Progenitor cell of endocrine pancreas (in vitro differentiated cells): ENCODE results near the gene SEC14L1. TPM values are rescaled to one million over a fixed set of nuclear protein-coding genes. Genes with fewer than 3 reads are reported as not detected.
"Not testable (repeated sequence)": the region's sequence is repeated elsewhere in the genome, so short reads cannot be mapped to it uniquely, and the experiment has no call there.

Experiments used
- DNase-seq: peaks from one replicate; pipeline ENCODE4 v3.0.0; 2021; ENCODE audit warnings: low spot score; ENCODE audit not compliant: unreplicated experiment
- H3K27ac Mint-ChIP-seq: 2 replicates; pipeline ENCODE4 v1.8.0; 2021; ENCODE audit warnings: mild to moderate bottlenecking, moderate library complexity, mixed read lengths
- H3K27me3 Mint-ChIP-seq: 2 replicates; pipeline ENCODE4 v1.8.0; 2021; ENCODE audit warnings: mixed read lengths
- H3K36me3 Mint-ChIP-seq: 2 replicates; pipeline ENCODE4 v1.8.0; 2022; ENCODE audit warnings: mixed read lengths; ENCODE audit not compliant: insufficient read depth
- H3K4me1 Mint-ChIP-seq: 2 replicates; pipeline ENCODE4 v1.8.0; 2021; ENCODE audit warnings: low read depth, mixed read lengths
- H3K4me3 Mint-ChIP-seq: 2 replicates; pipeline ENCODE4 v1.8.0; 2021; ENCODE audit warnings: low read depth, mild to moderate bottlenecking, moderate library complexity, mixed read lengths
- H3K9me3 Mint-ChIP-seq: 2 replicates; pipeline ENCODE4 v1.8.0; 2021; ENCODE audit warnings: low read depth, mixed read lengths
- total RNA-seq: library from RNA; stranded (reverse); gene quantifications from 2 replicates; pipeline ENCODE4 v1.2.1, GENCODE V29; 2021
- TF ChIP-seq, protein P1 (sequence below): fragments of 200-600 bp; sonication (generic); IDR thresholded peaks from one replicate; pipeline ENCODE4 v1.5.0; 2021; ENCODE audit warnings: antibody characterized with exemption, mild to moderate bottlenecking; ENCODE audit not compliant: unreplicated experiment

Gene SEC14L1
- total RNA-seq, 1 donor from 2014 or later: 90.8 TPM

DNA sequence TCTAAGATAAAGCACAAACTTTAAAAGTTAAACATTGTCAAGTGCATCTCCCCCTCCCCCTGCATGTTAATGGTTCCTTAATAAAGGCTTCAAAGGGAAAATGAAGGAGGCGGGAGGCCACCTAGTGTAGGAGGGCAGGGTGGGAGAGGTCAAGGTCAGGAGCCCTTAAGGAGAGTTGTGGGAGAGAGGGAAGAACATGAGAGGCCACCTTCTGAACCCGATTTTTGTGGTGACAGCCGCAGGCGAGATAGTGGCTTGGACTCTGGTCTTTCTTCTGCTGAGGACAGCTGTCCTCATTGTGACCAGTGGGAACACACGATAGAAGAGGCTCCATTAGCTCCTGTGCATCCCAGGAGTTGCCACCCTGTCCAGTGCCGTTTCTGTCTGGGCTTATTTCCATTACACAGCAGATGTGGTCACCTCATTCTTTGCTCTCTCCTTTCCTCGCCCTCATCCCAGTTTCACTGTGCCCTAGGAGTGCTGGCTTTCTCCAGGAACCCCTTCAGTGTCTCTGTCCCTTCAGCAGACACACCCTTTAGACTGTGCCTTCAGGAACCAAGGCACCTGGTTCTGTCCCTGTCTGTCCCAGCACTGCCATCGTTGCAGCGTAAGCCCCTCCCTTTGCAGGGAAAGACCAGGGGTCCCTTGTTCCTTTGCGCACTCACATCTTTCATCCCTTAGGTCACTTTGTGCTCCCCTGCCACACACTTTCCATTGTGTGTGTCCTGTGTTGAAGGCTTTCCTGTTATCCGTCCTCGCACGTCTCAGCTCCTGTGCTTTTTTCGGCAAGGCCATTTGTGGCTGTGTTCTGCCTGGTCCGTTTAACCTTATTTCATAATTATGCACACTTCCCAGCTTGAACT lies 7.5 kb downstream of the SEC14L1 start:
- no peak for DNase-seq
- Mint-ChIP-seq H3K36me3 (peaks cover 6% of the 10 kb centered on the region), H3K27ac (no peak overlapping the region), H3K4me1 (peaks cover 43% of the 10 kb centered on the region), H3K9me3 (no peaks in the 10 kb centered on the region), H3K4me3 (no peak overlapping the region), H3K27me3 (no peaks in the 10 kb centered on the region)
- TF ChIP-seq, protein P1, sequence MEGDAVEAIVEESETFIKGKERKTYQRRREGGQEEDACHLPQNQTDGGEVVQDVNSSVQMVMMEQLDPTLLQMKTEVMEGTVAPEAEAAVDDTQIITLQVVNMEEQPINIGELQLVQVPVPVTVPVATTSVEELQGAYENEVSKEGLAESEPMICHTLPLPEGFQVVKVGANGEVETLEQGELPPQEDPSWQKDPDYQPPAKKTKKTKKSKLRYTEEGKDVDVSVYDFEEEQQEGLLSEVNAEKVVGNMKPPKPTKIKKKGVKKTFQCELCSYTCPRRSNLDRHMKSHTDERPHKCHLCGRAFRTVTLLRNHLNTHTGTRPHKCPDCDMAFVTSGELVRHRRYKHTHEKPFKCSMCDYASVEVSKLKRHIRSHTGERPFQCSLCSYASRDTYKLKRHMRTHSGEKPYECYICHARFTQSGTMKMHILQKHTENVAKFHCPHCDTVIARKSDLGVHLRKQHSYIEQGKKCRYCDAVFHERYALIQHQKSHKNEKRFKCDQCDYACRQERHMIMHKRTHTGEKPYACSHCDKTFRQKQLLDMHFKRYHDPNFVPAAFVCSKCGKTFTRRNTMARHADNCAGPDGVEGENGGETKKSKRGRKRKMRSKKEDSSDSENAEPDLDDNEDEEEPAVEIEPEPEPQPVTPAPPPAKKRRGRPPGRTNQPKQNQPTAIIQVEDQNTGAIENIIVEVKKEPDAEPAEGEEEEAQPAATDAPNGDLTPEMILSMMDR: no peak

DNA sequence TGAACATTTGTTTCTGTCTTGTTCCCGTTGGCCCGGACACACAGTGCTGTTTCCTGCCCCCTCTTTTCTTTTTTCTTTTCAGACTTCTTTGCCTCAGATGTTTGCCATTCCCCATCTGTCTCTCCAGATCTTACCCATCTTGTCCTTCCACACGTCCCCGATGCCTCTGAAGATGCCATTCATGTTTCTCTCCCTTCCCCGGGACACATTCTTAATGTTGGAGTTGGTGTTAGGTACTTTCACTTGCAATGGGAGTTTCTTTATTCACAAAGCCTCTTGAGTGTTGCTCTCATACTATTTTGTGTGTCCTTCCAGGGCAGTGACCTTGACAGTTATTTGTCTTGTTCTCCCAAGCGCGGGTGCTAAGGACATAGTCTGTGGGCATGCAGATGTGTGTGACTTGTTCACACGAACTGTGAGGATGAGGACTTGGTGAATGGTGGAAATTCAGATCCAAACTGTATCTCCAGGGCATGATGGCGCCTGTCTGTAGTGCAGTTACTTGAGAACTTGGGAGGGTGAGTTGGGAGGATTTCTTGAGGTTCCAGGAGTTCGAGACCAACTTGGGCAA lies 8.3 kb downstream of the SEC14L1 start:
- Mint-ChIP-seq H3K4me3 (no peak overlapping the region), H3K27ac (no peak overlapping the region), H3K4me1 (peaks cover 45% of the 10 kb centered on the region), H3K36me3 (peaks cover 6% of the 10 kb centered on the region), H3K27me3 (no peaks in the 10 kb centered on the region), H3K9me3 (no peaks in the 10 kb centered on the region)
- DNase-seq: no peak
- TF ChIP-seq, protein P1: no peak

DNA sequence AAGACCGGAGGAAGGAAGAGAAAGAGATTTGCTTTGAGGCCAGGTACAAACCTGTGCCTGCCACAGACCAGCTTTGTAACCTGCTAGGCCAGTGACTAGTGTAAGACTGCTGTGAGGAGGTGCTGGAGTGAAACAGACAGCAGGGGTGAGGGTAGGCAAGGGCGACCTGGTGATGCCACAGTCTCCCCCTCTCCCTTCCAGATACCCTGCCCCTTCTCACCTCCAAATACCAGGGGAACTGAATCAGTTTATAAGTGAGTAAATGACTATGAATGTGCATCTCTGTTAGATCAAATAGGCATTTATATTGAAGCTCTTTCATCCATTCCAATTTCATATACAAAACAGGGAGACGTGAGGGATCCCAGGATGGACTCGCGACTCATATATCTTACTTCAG lies 9.4 kb downstream of the SEC14L1 start:
- Mint-ChIP-seq H3K27me3 (no peaks in the 10 kb centered on the region), H3K4me3 (no peak overlapping the region), H3K4me1 (peaks cover 43% of the 10 kb centered on the region), H3K27ac (no peak overlapping the region), H3K9me3 (no peaks in the 10 kb centered on the region), H3K36me3 (peaks cover 6% of the 10 kb centered on the region)
- TF ChIP-seq, protein P1: no peak
- no peak for DNase-seq

DNA sequence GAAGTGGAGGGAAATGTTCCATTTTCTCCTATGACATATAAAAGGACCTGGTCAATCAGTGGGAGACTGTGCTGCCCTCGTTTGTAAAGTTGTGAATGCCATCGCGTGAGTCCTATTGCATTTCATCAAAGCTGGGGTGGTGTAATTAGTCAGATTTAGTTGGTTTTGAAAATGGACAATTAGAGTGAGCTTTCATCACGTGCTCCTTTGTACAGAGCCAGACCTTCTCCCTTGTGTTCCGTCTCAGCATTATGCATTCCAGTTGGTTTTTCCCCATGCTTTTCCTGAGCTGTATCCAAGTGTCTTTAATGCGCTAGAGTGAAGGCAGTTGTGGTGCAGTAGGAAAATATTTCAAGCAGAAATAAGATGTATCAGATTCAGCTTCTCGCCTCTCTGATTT lies 10.4 kb downstream of the SEC14L1 start:
- H3K27me3 Mint-ChIP-seq: no peaks in the 10 kb centered on the region
- DNase-seq: no peak
- peaks cover 33% of the 10 kb centered on the region for H3K4me1 Mint-ChIP-seq
- no peaks in the 10 kb centered on the region for H3K9me3 Mint-ChIP-seq
- H3K27ac Mint-ChIP-seq: no peak overlapping the region
- no peak overlapping the region for H3K4me3 Mint-ChIP-seq
- H3K36me3 Mint-ChIP-seq: peaks cover 6% of the 10 kb centered on the region
- TF ChIP-seq, protein P1: no peak

DNA sequence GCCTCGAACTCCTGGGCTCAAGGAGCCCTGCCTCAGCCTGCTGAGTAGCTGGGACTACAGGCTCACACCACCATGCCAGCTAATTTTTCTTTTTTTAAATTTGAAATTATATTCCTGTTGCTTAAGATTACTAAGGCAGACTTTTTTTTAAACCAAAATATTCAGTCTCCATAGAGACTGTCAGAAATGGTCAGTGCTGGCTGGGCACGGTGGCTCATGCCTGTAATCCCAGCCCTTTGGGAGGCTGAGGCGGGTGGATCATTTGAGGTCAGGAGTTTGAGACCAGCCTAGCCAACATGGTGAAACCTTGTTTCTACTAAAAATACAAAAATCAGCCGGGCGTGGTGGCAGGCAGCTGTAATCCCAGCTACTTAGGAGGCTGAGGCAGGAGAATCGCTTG lies 11.3 kb downstream of the SEC14L1 start:
- not testable (repeated sequence) for DNase-seq, H3K9me3 Mint-ChIP-seq, H3K27ac Mint-ChIP-seq, H3K27me3 Mint-ChIP-seq, H3K36me3 Mint-ChIP-seq, H3K4me3 Mint-ChIP-seq
- peaks cover 24% of the 10 kb centered on the region for H3K4me1 Mint-ChIP-seq
